HG03469 (cell line): Measurements from ENCODE around the gene TBC1D8.

ENCODE experiments used
- ATAC-seq: cut with Tn5 transposase; IDR thresholded peaks from one replicate; pipeline ENCODE4 v1.9.1; 2021; ENCODE audit warnings: mild to moderate bottlenecking, moderate library complexity, moderate number of reproducible peaks; ENCODE audit not compliant: unreplicated experiment

The TBC1D8 gene

GRCh38 chr2:101162561-101163330 is 11.6 kb upstream of the TBC1D8 start:
- ATAC-seq: no peak

- ATAC-seq: no peak
Observed at GRCh38 chr2:101161658-101162057, 10.5 kb upstream of the TBC1D8 start.

- ATAC-seq: no peak
Observed at GRCh38 chr2:101160454-101160853, 9.3 kb upstream of the TBC1D8 start.

- no peak for ATAC-seq
Observed at GRCh38 chr2:101159526-101159925, 8.3 kb upstream of the TBC1D8 start.

GRCh38 chr2:101157272-101157671 is 6.1 kb upstream of the TBC1D8 start:
- ATAC-seq: no peak

GRCh38 chr2:101153787-101154186 is 2.6 kb upstream of the TBC1D8 start:
- ATAC-seq: no peak

- no peak for ATAC-seq
Observed at GRCh38 chr2:101153077-101153707, 2.0 kb upstream of the TBC1D8 start.

GRCh38 chr2:101152272-101153076 is 1.3 kb upstream of the TBC1D8 start:
- no peak for ATAC-seq

GRCh38 chr2:101151859-101152271 is 683 bp upstream of the TBC1D8 start:
- ATAC-seq: no peak

- no peak for ATAC-seq
Observed at GRCh38 chr2:101150306-101151145, 656 bp downstream of the TBC1D8 start.

GRCh38 chr2:101149241-101150192 is 1.7 kb downstream of the TBC1D8 start:
- ATAC-seq: no peak

- no peak for ATAC-seq
Observed at GRCh38 chr2:101148777-101149176, 2.4 kb downstream of the TBC1D8 start.

- no peak for ATAC-seq
Observed at GRCh38 chr2:101147971-101148370, 3.2 kb downstream of the TBC1D8 start.

- ATAC-seq: no peak
Observed at GRCh38 chr2:101147062-101147461, 4.1 kb downstream of the TBC1D8 start.

- ATAC-seq: no peak
Observed at GRCh38 chr2:101146535-101146934, 4.6 kb downstream of the TBC1D8 start.

GRCh38 chr2:101145406-101145805 is 5.8 kb downstream of the TBC1D8 start:
- ATAC-seq: no peak

GRCh38 chr2:101142163-101142562 is 9.0 kb downstream of the TBC1D8 start:
- ATAC-seq: no peak

- ATAC-seq: no peak
Observed at GRCh38 chr2:101140978-101141655, 10.1 kb downstream of the TBC1D8 start.

- ATAC-seq: no peak
Observed at GRCh38 chr2:101140237-101140636, 10.9 kb downstream of the TBC1D8 start.
